NCI-H1417 (cell line): Measurements from ENCODE around the gene MAP3K7.
A peak's percentile ranks its signal among the peaks of the same experiment; 100 is the strongest.

Source experiments
- DNase-seq, 3 experiments: peaks; one replicate each; lab custom pipeline; 2025; lab: John Stamatoyannopoulos, UW

Gene MAP3K7

GRCh38 chr6:90484385-90484784 is 102.5 kb downstream of the MAP3K7 start:
- no peak for DNase-seq

DNA sequence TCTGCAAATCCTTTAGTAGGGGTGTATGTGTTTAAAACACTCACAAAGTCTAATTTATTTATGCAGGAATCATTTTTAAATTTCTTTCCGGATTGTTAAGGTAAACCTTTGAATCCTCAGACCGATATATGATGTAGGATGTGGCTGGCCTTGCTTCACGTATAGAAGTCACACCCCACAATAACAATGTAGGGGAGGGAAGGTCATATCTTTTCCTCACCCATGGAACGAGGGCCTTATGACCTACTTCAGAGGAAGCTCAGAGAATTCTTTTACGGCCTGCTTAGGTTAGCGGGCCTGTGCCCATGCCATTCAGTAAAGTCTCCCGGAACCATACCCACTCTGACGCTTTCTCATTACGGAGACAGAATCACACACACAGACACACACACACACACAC is 102.9 kb downstream of the MAP3K7 start:
- DNase-seq: no peak

- no peak for DNase-seq
Observed at GRCh38 chr6:90483116-90483839, 103.6 kb downstream of the MAP3K7 start.

DNA sequence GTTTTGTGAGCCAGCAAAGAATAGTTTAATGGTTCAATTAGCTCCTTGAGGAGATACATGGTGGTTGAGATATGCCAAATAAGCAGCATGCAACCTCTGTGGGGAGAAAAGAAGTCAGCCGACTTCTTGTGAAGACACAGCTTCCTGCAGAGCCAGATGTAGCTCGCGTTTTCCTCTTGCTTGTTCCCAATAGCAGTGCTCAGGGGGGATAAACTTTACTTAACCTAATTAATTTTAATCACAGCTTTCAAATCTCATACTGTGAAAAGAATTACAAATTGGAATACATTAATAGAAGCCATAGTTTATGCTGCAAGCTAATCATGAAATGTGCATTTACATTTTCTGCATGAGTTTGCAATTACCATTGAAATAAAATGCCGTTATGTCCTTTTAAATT is 106.2 kb downstream of the MAP3K7 start:
- no peak for DNase-seq

GRCh38 chr6:90479603-90479926 is 107.3 kb downstream of the MAP3K7 start:
- DNase-seq: no peak

DNA sequence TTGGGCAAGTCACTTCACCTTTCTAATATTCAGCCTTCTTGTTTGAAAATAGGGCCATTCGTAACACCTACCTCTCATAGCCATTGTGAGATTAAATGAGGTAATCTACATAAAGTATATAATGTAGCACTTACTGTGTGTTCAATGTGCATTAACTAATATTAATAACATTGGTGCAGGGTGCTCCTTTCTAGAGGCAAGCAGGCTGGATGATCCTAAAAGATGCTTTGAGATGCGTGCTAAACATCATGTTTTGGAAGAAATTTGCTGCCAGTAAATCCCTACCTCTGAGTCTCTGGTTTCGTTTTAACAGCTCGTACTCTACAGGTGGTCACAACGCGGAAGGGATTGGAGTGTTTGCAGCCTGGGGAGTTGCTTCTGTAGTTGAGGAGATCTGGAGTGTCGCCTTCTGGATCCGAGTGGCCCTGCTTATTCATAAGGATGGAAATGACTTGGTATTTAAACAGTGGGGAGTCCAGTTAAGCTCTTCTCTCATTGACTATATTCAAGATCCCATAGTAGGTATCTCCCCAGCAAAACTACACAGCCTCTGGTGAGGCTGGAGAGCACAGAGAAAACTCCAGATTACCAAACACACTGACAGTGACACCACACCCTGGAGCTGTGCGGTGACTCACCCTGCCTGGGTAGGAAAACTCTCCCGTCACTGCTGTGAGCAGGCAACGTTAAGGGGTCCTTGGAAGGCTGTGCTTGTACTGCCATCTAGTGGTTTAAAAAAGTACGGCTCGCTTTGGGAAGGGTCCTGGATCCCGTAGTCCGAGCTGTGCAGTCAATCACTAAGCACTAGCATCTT is 107.9 kb downstream of the MAP3K7 start:
- peak; percentile 76 to 94 (median 93) for DNase-seq

DNA sequence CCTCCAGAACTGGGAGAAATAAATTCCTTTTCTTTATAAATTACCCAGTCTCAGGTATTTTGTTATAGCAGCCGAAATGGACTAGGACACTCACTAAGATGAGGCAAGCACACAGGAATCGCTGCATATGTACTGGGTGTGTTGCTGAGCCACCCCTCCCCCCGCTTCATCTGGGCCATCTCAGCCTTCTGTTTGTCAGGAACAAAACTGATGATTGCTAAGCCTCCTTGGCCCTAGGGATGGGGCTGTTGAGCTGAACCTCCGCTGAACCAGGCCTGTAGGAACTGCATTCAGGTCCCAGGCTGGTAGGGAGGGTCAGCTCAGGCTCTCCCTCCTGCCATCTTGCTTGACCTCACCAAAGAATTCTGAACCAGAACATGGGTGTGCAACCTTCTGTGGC is 108.6 kb downstream of the MAP3K7 start:
- DNase-seq: no peak

- DNase-seq: no peak
Observed at GRCh38 chr6:90477366-90477765, 109.5 kb downstream of the MAP3K7 start.

GRCh38 chr6:90472716-90473115 is 114.2 kb downstream of the MAP3K7 start:
- DNase-seq: no peak

DNA sequence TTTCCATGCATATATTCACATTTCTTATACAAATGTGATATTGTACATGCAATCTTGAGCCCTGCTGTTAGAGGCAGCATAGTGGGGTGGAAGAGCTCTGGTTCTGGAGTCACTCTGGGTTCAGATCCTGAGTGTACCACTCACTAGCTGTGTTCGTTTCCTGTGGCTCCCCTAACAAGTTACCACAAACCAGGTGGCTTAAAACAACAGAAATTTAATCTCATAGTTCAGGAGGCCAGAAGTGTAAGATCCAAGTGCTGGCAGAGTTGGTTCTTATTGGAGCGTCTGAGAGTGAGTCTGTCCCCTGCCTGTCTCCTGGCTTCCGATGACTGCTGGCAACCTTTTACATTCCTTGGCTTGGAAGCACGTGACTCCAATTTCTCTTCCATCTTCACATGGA is 115.6 kb downstream of the MAP3K7 start:
- DNase-seq: no peak

DNA sequence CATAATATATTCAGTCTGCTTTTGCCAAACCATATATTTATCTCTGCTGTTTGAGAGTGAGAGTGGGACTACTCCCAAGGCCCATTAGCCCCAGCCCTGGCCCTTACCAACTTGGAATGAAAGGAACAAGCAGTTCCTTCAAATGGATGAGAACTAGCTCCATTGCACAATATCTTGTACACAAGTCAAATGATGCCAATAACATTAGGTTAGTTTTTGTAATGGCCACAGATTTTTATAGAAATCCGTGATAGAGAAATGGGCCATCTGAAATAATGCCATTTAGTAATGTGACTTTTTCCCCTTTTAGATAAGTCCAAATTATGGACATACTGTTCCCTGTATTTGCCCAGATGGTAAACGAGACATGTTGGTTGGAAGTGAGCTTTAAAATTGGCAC is 117.0 kb downstream of the MAP3K7 start:
- DNase-seq: no peak

GRCh38 chr6:90468859-90469258 is 118.0 kb downstream of the MAP3K7 start:
- no peak for DNase-seq

GRCh38 chr6:90468080-90468479 is 118.8 kb downstream of the MAP3K7 start:
- no peak for DNase-seq

- DNase-seq: no peak
Observed at GRCh38 chr6:90467546-90467945, 119.3 kb downstream of the MAP3K7 start.

- DNase-seq: no peak
Observed at GRCh38 chr6:90466154-90466940, 120.5 kb downstream of the MAP3K7 start.

DNA sequence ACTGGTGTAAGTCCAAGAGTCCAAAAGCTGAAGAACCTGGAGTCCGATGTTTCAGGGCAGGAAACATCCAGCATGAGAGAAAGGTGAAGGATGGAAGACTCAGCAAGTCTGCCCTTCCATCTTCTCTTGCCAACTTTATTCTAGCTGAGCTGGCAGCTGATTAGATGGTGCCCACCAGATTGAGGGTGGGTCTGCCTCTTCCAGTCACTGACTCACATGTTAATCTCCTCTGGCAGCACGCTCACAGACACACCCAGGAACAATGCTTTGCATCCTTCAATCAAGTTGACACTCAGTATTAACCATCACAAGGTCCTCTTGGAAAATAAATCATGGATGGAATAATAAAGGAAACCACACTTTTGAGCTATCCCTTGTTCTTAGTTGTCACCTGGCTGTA is 121.2 kb downstream of the MAP3K7 start:
- no peak for DNase-seq

GRCh38 chr6:90464507-90464906 is 122.4 kb downstream of the MAP3K7 start:
- DNase-seq: no peak

DNA sequence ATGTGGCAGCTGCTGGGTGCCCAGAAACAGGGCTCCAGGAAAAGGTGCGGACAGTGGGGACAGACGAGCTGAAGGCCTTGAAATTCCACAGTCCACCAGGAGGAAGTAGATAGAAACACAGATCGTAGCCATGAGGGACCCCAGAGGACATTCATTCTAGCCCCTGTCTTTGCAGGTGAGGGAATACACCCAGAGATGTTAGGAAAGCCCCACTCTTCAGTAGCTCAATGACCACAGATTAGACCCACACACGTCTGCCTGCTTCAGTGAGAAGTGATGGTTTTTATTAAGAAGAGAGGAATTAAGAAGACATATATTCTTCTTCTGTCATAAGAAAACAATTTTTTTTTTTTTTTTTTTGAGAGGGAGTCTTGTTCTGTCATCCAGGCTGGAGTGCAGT is 123.0 kb downstream of the MAP3K7 start:
- DNase-seq: no peak
